ENCODE results near the gene OSBPL5.

DNA sequence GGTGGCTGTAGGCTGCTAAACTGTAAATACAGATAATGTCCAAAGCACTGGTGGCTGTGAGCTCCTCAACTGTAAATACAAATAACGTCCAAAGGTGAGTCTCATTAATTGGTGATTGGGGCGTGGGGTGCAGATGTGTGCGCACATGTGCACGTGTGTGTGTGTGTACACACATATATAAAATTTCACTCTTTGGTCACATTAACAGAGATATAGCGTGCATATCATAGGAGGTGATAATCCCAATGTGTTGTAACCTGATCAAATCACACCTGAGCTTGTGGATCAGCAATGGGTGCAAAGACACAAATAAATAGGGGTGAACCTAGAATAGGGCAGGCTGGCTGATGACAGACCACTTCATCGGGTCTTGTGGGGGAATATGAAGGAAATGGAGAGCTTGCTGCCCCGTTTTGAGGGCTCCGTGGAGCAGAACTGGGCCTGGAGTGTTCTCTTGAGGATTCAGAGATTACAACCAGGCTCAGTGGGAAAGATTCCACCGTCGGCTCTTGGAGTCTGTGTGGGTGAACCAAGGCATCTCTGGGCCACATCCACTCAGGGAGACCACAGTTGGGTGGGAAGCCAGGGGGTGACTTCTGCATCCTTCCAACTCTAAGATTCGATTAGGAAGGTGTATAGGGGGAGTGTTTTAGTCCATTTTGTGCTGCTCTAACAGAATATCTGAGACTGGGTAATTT, 24.9 kb upstream of the OSBPL5 start:
- TF ChIP-seq, protein P1, sequence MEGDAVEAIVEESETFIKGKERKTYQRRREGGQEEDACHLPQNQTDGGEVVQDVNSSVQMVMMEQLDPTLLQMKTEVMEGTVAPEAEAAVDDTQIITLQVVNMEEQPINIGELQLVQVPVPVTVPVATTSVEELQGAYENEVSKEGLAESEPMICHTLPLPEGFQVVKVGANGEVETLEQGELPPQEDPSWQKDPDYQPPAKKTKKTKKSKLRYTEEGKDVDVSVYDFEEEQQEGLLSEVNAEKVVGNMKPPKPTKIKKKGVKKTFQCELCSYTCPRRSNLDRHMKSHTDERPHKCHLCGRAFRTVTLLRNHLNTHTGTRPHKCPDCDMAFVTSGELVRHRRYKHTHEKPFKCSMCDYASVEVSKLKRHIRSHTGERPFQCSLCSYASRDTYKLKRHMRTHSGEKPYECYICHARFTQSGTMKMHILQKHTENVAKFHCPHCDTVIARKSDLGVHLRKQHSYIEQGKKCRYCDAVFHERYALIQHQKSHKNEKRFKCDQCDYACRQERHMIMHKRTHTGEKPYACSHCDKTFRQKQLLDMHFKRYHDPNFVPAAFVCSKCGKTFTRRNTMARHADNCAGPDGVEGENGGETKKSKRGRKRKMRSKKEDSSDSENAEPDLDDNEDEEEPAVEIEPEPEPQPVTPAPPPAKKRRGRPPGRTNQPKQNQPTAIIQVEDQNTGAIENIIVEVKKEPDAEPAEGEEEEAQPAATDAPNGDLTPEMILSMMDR (tag by site-specific recombination; IDR thresholded peaks at IDR 0.05): no peak
- TF ChIP-seq MEIS1 (CRISPR knock-in tag; IDR thresholded peaks at IDR 0.05; ENCODE audit: borderline replicate concordance) (no peak), EGR2 (tag by site-specific recombination; IDR thresholded peaks at IDR 0.05; ENCODE audit: low read depth) (no peak), YY1 (tag by site-specific recombination; IDR thresholded peaks at IDR 0.05) (no peak), ZNF274 (IDR thresholded peaks at IDR 0.05; ENCODE audit: low read length) (no peak), ZNF274 (tag by site-specific recombination; IDR thresholded peaks at IDR 0.05; ENCODE audit: borderline replicate concordance) (no peak), KLF9 (tag by site-specific recombination; IDR thresholded peaks at IDR 0.05; ENCODE audit: low read depth) (no peak), GLIS1 (tag by site-specific recombination; IDR thresholded peaks at IDR 0.05) (no peak)
- TF ChIP-seq, protein P2, sequence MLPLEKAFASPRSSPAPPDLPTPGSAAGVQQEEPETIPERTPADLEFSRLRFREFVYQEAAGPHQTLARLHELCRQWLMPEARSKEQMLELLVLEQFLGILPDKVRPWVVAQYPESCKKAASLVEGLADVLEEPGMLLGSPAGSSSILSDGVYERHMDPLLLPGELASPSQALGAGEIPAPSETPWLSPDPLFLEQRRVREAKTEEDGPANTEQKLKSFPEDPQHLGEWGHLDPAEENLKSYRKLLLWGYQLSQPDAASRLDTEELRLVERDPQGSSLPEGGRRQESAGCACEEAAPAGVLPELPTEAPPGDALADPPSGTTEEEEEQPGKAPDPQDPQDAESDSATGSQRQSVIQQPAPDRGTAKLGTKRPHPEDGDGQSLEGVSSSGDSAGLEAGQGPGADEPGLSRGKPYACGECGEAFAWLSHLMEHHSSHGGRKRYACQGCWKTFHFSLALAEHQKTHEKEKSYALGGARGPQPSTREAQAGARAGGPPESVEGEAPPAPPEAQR (tag by site-specific recombination; IDR thresholded peaks at IDR 0.05): no peak

Data from HEK293 (cell line).